ENCODE measurements around the gene LMTK2.

DNA sequence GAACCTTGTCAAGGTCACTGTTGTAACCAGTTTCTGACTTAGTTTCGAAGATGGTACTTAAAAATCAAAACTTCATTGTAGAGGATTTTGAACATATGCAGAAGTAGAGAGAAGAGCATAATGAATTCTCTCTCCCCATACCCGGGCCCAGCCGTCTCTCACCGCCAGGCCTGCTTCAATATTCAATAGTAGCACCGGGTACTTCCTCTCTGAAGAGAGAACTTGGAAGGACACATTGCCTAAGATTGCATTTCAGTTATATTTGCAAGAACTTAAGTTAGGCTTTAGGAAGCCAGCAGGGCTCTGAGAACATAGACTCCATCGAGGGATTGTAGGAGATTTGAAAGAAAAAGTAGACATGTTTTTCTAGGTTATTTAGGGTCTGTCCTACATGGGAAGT, 19.1 kb downstream of the LMTK2 start:
- TF ChIP-seq, protein P1, sequence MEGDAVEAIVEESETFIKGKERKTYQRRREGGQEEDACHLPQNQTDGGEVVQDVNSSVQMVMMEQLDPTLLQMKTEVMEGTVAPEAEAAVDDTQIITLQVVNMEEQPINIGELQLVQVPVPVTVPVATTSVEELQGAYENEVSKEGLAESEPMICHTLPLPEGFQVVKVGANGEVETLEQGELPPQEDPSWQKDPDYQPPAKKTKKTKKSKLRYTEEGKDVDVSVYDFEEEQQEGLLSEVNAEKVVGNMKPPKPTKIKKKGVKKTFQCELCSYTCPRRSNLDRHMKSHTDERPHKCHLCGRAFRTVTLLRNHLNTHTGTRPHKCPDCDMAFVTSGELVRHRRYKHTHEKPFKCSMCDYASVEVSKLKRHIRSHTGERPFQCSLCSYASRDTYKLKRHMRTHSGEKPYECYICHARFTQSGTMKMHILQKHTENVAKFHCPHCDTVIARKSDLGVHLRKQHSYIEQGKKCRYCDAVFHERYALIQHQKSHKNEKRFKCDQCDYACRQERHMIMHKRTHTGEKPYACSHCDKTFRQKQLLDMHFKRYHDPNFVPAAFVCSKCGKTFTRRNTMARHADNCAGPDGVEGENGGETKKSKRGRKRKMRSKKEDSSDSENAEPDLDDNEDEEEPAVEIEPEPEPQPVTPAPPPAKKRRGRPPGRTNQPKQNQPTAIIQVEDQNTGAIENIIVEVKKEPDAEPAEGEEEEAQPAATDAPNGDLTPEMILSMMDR (IDR thresholded peaks at IDR 0.05 in 2 of 3, conservative IDR thresholded peaks at IDR 0.05 in 1 of 3; ENCODE audit: borderline replicate concordance in 1 of 3, insufficient read depth in 1 of 3, low read depth in 2 of 3, low read length in 2 of 3) = no peak
- TF ChIP-seq, protein P2, sequence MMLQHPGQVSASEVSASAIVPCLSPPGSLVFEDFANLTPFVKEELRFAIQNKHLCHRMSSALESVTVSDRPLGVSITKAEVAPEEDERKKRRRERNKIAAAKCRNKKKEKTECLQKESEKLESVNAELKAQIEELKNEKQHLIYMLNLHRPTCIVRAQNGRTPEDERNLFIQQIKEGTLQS (IDR thresholded peaks at IDR 0.05) = no peak
- TF ChIP-seq, protein P3, sequence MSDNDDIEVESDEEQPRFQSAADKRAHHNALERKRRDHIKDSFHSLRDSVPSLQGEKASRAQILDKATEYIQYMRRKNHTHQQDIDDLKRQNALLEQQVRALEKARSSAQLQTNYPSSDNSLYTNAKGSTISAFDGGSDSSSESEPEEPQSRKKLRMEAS (IDR thresholded peaks at IDR 0.05) = no peak
- TF ChIP-seq SIN3A (IDR thresholded peaks at IDR 0.05; ENCODE audit: low read depth) (no peak), POLR2AphosphoS5 (IDR thresholded peaks at IDR 0.05; ENCODE audit: low read depth, low read length) (no peak), RAD21 (IDR thresholded peaks at IDR 0.05; ENCODE audit: low read depth) (no peak), POLR2A (IDR thresholded peaks at IDR 0.05; ENCODE audit: borderline replicate concordance, extremely low read depth, insufficient read depth, insufficient read length) (no peak), EZH2 (IDR thresholded peaks at IDR 0.05) (no peak), TCF7L2 (IDR thresholded peaks at IDR 0.05; ENCODE audit: borderline replicate concordance, extremely low read depth, insufficient read depth, insufficient read length) (no peak), JUND (IDR thresholded peaks at IDR 0.05) (no peak), SRF (IDR thresholded peaks at IDR 0.05; ENCODE audit: low read depth) (no peak), EZH2phosphoT487 (IDR thresholded peaks at IDR 0.05; ENCODE audit: borderline replicate concordance) (no peak), ZFX (IDR thresholded peaks at IDR 0.05) (no peak)
- TF ChIP-seq, protein P4, sequence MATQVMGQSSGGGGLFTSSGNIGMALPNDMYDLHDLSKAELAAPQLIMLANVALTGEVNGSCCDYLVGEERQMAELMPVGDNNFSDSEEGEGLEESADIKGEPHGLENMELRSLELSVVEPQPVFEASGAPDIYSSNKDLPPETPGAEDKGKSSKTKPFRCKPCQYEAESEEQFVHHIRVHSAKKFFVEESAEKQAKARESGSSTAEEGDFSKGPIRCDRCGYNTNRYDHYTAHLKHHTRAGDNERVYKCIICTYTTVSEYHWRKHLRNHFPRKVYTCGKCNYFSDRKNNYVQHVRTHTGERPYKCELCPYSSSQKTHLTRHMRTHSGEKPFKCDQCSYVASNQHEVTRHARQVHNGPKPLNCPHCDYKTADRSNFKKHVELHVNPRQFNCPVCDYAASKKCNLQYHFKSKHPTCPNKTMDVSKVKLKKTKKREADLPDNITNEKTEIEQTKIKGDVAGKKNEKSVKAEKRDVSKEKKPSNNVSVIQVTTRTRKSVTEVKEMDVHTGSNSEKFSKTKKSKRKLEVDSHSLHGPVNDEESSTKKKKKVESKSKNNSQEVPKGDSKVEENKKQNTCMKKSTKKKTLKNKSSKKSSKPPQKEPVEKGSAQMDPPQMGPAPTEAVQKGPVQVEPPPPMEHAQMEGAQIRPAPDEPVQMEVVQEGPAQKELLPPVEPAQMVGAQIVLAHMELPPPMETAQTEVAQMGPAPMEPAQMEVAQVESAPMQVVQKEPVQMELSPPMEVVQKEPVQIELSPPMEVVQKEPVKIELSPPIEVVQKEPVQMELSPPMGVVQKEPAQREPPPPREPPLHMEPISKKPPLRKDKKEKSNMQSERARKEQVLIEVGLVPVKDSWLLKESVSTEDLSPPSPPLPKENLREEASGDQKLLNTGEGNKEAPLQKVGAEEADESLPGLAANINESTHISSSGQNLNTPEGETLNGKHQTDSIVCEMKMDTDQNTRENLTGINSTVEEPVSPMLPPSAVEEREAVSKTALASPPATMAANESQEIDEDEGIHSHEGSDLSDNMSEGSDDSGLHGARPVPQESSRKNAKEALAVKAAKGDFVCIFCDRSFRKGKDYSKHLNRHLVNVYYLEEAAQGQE (IDR thresholded peaks at IDR 0.05; ENCODE audit: low read depth) = no peak

All from HCT116 (cell line).